Measurements from ENCODE around the gene HYDIN.
"Not testable (repeated sequence)": the region's sequence is repeated elsewhere in the genome, so short reads cannot be mapped to it uniquely, and the experiment has no call there.

DNA sequence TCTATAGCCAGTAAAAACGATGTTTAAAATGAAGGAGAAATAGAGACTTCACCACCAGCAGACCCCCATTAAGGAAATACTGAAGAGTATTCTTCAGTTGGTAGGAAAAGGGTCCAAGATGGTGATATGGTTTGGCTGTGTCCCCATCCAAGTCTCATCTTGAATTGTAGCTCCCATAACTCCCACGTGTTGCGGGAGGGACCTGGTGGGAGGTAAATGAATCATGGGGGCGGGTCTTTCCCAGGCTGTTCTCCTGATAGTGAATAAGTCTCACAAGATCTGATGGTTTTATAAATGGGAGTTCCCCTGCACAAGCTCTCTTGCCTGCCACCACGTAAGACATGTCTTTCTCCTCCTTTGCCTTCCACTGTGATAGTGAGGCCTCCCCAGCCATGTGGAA, 352.6 kb downstream of the HYDIN start:
- TF ChIP-seq ZNF565 (CRISPR knock-in tag; conservative IDR thresholded peaks at IDR 0.05; ENCODE audit: low read depth); RARB (CRISPR knock-in tag; IDR thresholded peaks at IDR 0.05); TCF4 (CRISPR knock-in tag; IDR thresholded peaks at IDR 0.05; ENCODE audit: borderline replicate concordance); GLIS3 (CRISPR knock-in tag; IDR thresholded peaks at IDR 0.05); ZNF70 (CRISPR knock-in tag; IDR thresholded peaks at IDR 0.05); CSDC2 (CRISPR knock-in tag; IDR thresholded peaks at IDR 0.05); OSR1 (CRISPR knock-in tag; IDR thresholded peaks at IDR 0.05); SNAI2 (CRISPR knock-in tag; IDR thresholded peaks at IDR 0.05); ZFP3 (CRISPR knock-in tag; IDR thresholded peaks at IDR 0.05); PATZ1 (CRISPR knock-in tag; IDR thresholded peaks at IDR 0.05; ENCODE audit: borderline replicate concordance); ZC3H10 (CRISPR knock-in tag; IDR thresholded peaks at IDR 0.05); BACH2 (CRISPR knock-in tag; IDR thresholded peaks at IDR 0.05; ENCODE audit: borderline replicate concordance): not testable (repeated sequence)

Measured in SK-N-SH treated with all-trans-retinoic acid at 6 μM for 48 hours (cell line).